HS-27A (cell line): Measurements from ENCODE around the gene ABCG4.
"Not testable (repeated sequence)": the region's sequence is repeated elsewhere in the genome, so short reads cannot be mapped to it uniquely, and the experiment has no call there.

ENCODE experiments used
- DNase-seq: peaks from one replicate; pipeline ENCODE4 v3.0.0-alpha.2; 2012; ENCODE audit warnings: low read depth, missing footprints

Gene ABCG4

GRCh38 chr11:119184399-119184798 lies 35.5 kb downstream of the ABCG4 start:
- DNase-seq, result not testable (repeated sequence)

DNA sequence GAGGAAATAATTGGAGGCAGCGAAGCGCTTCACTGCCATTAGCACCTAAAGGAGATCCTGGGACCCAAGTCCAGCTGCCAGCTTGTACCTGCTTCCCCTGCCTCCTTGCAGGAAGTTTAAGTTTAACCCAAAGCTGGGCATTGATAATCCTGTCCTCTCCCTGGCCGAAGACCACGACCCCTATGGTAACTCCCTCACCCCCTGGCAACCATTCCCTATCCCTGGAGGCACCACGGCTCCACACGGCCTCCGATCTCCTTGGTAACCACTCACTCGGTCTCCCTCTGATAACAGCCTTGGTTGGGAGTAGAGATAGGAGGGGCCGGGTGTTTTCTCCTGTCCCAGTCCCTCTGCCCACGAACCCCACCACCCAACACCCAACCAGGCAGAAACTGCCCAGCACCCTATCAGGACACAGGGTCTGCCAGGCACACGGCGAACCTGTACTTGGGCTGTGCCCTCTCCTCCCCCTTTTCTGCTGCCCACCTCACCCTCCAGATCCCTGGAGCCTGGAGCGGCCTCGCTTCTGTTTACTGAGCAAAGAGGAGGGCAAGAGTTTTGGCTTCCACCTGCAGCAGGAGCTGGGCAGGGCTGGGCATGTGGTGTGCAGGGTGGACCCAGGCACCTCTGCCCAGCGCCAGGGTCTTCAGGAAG lies 37.3 kb downstream of the ABCG4 start:
- no peak for DNase-seq

DNA sequence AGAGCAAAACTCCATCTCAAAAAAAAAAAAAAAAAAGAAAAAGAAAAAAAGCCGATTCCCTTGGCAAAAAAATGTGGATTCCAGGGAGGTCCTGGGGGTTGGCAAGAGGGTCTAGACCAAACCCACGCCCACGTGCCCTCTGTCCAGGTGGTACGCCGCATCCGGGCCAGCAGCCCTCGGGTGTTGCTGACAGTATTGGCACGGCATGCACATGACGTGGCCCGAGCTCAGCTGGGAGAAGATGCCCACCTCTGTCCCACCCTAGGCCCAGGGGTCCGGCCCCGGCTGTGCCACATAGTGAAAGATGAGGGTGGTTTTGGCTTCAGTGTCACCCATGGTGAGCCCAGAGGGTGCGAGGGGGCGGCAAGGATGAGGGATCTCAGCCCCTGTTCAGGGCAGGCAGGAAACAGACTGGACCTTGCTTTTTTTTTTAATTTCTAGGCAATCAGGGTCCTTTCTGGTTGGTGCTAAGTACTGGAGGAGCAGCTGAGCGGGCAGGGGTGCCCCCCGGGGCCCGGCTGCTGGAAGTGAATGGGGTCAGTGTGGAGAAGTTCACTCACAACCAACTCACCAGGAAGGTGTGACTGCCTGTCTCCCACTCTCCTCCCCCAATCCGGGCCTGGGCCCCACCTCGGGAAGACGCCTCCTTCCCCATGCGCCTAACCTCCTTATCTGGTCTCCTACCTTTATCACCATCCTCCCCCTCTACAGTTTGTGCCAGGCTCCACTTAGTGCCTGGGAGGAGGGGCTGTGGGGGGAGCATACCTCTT lies 38.5 kb downstream of the ABCG4 start:
- DNase-seq, result no peak

GRCh38 chr11:119188067-119188466 lies 39.2 kb downstream of the ABCG4 start:
- DNase-seq, result no peak

GRCh38 chr11:119188887-119189286 lies 40.0 kb downstream of the ABCG4 start:
- DNase-seq, result no peak

DNA sequence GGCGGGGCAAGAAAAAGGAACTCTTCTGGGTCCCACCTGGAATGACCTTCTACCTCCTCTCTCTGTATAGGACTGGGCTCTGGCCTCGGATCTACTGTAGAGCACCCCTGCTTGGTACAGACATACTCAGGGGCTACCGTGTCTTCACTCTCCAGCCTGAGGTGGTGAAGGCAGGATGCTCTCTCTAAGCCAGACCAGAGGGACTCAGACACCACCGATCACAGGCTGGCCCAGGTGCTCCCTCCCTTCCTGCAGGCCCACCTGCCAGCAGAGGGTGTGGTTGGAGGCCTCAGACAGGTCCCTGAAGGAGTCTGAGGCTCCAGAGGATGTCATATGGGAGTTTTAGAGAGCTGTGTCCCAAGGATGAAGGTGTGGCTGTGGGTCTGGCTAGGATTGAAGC lies 40.5 kb downstream of the ABCG4 start:
- DNase-seq, result no peak

GRCh38 chr11:119190531-119190930 lies 41.7 kb downstream of the ABCG4 start:
- DNase-seq, result no peak

DNA sequence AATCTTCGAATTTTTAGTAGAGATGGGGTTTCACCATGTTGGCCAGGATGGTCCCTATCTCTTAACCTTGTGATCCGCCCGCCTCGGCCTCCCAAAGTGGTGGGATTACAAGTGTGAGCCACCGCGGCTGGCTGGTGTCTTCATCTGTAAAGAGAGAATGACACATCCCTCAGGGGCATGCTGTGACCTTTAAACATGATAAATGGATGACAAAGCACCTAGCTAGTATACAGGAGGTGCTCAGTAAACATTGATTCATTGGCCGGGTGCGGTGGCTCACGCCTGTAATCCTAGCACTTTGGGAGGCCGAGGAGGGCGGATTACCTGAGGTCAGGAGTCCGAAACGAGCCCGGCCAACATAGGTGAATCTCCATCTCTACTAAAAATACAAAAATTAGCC lies 42.4 kb downstream of the ABCG4 start:
- not testable (repeated sequence) for DNase-seq

DNA sequence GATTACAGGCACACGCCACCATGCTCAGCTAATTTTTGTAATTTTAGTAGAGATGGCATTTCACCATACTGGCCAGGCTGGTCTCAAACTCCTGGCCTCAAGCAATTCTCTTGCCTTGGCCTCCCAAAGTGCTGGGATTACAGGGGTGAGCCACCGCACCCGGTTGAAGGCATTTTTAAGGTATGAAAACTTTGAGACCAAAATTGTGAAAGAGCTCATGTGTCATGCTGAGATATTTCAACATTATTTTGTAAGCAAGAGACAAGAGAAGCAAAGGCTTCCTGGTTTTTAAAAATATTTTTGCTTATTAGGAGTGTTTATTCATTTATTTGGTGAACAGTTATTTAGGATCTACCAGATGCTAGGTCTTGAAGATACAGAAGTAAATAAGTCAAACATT lies 43.3 kb downstream of the ABCG4 start:
- DNase-seq, result no peak

DNA sequence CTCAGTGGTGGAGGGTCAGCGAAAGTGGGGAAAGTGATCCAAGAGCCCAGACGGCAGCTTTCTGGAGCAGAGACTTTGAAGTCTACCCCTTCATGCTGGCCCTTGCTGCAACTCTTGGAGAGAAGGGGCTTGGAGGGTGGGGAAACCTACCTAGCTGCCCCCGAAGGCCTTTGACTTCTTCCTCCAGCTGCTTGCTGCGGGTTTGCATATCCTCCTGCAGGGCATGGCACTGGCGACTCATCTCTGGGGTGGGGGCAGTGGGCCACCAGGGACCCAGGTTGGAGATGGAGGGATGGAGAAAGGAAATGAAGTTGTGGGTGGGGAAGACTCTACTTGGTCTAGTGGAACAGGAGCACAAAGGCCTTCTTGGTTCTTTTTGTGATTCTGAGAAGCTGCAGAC lies 44.1 kb downstream of the ABCG4 start:
- no peak for DNase-seq

DNA sequence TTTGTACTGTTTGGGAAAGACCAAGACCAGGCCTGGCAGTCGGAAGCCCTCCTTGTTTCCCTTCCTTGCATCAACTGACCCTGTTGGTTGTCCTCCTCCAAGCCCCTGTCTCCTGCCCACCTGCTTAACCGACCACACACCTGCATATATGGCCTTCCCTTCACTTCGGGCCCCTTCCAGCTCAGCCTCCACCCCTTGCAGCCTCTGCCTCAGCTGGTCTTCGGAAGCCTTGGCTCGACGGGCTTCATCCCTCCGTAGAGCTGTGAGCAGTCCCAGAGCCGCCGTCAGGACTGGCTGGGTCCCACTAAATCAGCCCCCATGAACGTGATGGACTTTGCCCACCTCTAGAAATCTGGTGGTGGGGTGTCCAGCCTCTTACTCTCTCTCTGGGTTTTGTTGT lies 44.8 kb downstream of the ABCG4 start:
- no peak for DNase-seq

DNA sequence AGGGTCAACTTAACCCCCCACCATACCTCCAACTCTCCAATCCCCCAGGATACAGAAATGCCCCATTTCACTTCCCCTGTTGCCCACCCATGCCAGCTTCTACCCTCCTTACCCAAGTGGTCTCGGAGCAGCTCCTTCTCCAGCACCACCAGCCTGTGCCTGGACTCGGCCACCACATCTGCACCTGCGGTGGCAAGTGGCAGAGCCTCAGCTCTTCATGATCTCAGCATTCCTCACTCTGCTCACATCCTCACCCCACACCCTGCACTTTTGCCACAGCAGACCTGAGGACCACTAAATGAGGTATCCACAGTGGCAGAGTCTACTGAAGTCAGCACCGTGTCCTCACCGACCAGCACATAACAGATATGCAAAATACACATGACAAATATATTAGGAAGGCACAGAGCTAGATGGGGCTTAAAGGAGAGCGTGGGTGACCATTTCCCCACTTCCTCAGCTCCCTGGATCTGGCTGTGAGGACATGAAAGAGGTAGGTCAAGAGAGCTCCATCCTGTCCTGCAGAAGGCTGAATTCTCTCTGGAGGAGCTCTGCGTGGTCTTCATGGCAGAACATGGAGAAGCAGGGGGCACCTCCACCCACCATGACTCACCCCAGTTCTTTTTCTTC lies 46.1 kb downstream of the ABCG4 start:
- no peak for DNase-seq

DNA sequence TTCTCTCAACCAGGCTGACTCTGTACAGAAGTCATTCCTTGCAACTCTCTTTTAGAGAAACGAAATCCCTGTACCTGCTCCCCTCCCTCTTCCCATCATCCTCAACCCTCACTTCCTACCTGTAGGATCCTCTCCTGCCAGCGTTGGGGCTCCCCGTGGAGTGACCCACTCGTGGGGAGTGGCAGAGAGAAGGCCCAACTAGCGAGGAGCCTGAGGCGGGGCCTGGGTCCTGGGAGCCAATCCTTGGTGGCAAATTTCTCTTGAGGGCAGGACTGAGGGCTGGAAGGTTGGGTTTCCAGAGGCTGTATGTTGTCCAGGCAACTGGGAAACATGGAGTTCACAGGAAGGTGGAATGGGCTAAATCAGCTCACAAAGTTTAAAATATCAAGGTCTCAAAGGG lies 46.8 kb downstream of the ABCG4 start:
- DNase-seq, result no peak

DNA sequence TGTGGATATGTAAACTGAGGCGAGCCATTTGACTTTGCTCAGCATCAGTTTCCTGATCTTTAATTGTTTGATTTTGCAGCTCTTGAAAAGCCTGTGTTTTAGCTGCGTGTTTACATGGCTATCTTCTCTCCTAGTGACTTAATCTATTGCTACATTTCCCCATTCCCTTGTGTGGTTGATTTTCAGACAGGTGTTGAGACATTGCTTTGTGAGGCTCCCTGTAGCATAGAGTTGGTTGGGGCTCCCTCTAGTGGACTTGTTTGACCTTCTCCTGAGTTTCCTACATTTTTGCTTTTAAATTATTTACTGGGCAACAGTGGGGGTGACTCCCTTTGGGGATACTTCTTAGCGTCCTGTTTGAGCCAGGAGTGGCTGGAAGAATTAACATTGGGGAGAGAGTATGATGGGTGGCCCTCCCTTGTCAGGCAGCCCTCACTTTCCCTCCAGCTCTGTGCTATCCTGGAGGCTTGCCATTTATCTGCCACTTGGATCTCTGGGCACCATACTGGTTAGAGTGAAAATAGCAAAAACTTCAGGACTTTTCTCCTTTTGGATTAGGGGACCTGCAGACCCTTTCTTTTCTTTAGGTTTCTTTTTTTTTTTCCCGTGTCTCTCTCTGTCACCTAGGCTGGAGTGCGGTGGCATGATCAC lies 48.1 kb downstream of the ABCG4 start:
- no peak for DNase-seq

DNA sequence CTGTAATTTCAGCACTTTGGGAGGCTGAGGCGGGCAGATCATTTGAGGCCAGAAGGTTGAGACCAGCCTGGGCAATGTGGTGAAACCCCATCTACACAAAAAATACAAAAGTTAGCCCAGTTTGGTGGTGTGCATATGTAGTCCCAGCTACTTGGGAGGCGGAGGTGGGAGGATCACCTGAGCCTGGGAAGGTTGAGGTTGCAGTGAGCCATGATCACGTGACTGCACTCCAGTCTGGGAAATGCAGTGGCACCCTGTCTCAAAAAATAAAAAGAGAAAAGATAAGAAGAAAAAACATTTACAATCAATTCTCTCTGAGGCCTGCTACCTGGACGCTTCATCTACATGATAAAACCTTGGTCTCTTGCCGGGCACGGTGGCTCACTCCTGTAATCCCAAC lies 50.1 kb downstream of the ABCG4 start:
- no peak for DNase-seq

- DNase-seq, result not testable (repeated sequence)
Measured at GRCh38 chr11:119201236-119201635, 52.4 kb downstream of the ABCG4 start.

DNA sequence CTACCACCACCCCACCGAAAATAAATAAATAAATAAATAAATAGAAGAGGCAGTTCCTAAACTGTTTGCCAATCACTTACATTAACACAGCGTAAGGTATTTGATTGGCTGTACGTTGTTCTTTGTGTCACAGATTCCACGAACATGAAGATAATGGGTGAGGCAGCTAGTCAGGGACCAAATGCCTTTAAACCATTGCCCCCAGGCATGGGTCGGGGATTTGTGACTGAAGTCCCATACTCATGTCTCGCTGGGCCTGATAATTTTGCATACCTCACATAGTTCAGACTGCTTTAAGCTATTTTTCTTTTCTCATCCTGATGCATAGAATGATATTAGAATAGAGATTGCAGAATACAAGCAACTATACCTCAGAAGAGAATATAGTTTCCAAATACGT lies 53.7 kb downstream of the ABCG4 start:
- DNase-seq, result no peak

DNA sequence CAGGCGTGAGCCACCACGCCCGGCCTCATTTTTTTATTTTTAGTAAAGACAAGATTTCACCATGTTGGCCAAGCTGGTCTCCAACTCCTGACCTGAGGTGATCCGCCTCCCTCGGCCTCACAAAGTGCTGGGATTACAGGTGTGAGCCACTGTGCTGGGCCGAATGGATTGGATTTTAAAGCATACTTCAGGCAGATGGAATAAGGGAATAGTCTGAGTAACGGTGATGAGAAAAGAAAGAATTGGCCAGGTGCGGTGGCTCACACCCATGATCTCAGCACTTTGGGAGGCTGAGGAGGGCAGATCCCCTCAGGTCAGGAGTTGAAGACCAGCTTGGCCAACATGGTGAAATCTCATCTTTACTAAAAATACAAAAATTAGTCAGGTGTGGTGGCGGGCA lies 55.2 kb downstream of the ABCG4 start:
- no peak for DNase-seq

DNA sequence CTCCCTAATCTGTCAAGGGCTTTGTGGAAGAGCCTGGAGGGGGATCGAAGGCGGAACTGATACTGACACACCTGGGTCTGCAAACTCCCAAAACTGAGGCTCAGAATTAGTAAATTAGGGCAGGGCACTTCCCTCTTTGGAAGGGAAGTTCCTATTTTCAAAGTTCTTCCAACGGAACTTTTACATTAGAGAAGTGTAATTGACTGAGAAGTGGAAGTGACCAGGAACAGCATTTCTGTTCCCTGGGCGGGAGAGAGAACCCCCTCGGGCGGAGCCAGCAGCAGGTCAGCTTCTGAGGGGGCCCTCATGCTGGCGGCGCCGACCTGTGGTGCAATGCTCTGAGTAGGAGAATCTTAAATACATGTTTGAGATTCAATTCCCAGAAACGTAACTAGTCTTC lies 56.2 kb downstream of the ABCG4 start:
- DNase-seq, result no peak

DNA sequence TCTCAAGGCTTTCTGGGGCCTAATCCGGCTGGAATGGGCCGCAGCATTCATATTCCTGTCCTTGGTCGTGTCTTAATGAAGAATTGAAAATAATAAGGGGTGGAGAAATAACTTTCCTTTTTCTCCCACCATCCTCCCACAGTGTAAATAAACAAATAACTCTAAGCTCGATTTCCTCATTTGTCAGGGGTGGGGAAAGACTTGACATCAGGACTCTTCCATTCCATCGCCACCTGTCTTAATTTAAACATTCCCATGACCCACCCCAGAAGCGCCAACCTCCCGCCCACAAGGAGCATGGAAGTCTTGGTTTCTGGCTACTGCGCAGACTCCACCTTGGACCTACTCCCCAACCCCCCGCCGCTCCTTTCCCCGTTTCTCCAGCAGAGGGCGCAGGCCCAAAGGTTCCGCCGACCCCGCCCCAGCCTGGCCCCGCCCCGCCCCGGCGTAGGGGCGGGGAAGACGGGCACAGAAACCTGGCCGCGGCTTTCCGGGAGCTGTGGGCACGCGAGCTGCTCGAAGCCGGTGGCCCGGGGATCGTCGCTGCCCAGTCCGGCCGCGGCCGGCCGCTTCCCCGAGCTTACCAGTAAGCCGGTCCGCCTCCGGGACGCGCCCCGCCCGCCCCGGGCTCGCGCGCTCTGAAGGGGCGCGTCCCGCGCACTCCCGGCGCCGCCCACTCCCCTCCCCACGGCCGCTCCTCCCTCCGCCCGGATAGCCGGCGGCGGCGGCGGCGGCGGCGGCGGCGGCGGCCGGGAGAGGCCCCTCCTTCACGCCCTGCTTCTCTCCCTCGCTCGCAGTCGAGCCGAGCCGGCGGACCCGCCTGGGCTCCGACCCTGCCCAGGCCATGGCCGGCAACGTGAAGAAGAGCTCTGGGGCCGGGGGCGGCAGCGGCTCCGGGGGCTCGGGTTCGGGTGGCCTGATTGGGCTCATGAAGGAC lies 57.0 kb downstream of the ABCG4 start, which contains the start of gene CBL:
CBL (plus strand) TSS at position 766 of the 937 bp plus-strand sequence; CDS start at position 845, 79 bp downstream.
- DNase-seq, result peak; percentile 54
